IMR-90 (cell line): ENCODE data around the gene APCDD1. TPM values are rescaled to one million over a fixed set of nuclear protein-coding genes. Genes with fewer than 3 reads are reported as not detected.

Experiments
- ATAC-seq: fragments of 200-7000 bp; cut with Tn5 transposase; 2 replicates; pipeline ENCODE4 v1.9.1; 2020; ENCODE audit warnings: low read depth, mild to moderate bottlenecking, moderate library complexity
- BruUV-seq: library from RNA; stranded (reverse); fragments of 400-500 nt; replicated peaks from 2 replicates; lab custom pipeline; 2021; lab: Mats Ljungman, UMichigan
- CTCF ChIA-PET: fragments of 300-600 bp; formaldehyde crosslinking; extraction: SDS; loops from one replicate; lab custom pipeline; 2021; ENCODE audit warnings: antibody characterized with exemption; lab: Yijun Ruan, JAX
- POLR2A ChIA-PET: fragments of 300-600 bp; sonication (Branson Sonifier 250); formaldehyde crosslinking; loops from one replicate; lab custom pipeline; 2022; ENCODE audit warnings: antibody characterized with exemption; ENCODE audit not compliant: unreplicated experiment; lab: Charles Lee
- DNase-seq: peaks from one replicate; pipeline ENCODE4 v3.0.0; 2013
- H2AFZ ChIP-seq: replicated peaks from 2 replicates; pipeline ENCODE3; 2013; ENCODE audit warnings: low read length, mild to moderate bottlenecking; ENCODE audit not compliant: poor library complexity
- H2AK5ac ChIP-seq: 2 replicates; pipeline ENCODE4 v1.6.1; 2013; ENCODE audit warnings: low read depth, low read length, inconsistent platforms
- H2AK9ac ChIP-seq: replicated peaks from 2 replicates; pipeline ENCODE3; 2013; ENCODE audit warnings: mild to moderate bottlenecking, low read depth, low read length, moderate library complexity; ENCODE audit not compliant: poor library complexity
- H2BK120ac ChIP-seq: 2 replicates; pipeline ENCODE4 v1.6.1; 2013; ENCODE audit warnings: low read depth, low read length, inconsistent platforms
- H2BK15ac ChIP-seq: 3 replicates; pipeline ENCODE4 v1.6.1; 2013; ENCODE audit warnings: low read depth, low read length, inconsistent platforms
- H2BK20ac ChIP-seq: 2 replicates; pipeline ENCODE4 v1.6.1; 2013; ENCODE audit warnings: low read depth, mild to moderate bottlenecking, inconsistent platforms, low read length, moderate library complexity
- H2BK5ac ChIP-seq: 2 replicates; pipeline ENCODE4 v1.6.1; 2013; ENCODE audit warnings: mild to moderate bottlenecking, low read depth, low read length, inconsistent platforms; ENCODE audit not compliant: poor library complexity, severe bottlenecking
- H3K14ac ChIP-seq: replicated peaks from 2 replicates; pipeline ENCODE4 v1.6.1; 2013; ENCODE audit warnings: low read depth, low read length, inconsistent platforms
- H3K18ac ChIP-seq: 2 replicates; pipeline ENCODE4 v1.6.1; 2013; ENCODE audit warnings: low read depth, low read length, control low read depth
- H3K23ac ChIP-seq: 2 replicates; pipeline ENCODE4 v1.6.1; 2013; ENCODE audit warnings: low read depth, low read length, inconsistent platforms
- H3K27ac ChIP-seq: 2 replicates; pipeline ENCODE4 v1.5.1; 2013; ENCODE audit warnings: mild to moderate bottlenecking, control low read depth, low read length; ENCODE audit not compliant: insufficient read depth
- H3K27me3 ChIP-seq: 2 replicates; pipeline ENCODE4 v1.6.1; 2013; ENCODE audit warnings: low read length; ENCODE audit not compliant: control insufficient read depth, insufficient read depth
- H3K36me3 ChIP-seq: 2 replicates; pipeline ENCODE4 v1.6.1; 2013; ENCODE audit warnings: low read length, mixed read lengths; ENCODE audit not compliant: control insufficient read depth, insufficient read depth
- H3K4ac ChIP-seq: 2 replicates; pipeline ENCODE4 v1.6.1; 2013; ENCODE audit warnings: low read depth, low read length, inconsistent platforms
- H3K4me1 ChIP-seq: 2 replicates; pipeline ENCODE4 v1.6.1; 2013; ENCODE audit warnings: low read length, mixed read lengths; ENCODE audit not compliant: control insufficient read depth, insufficient read depth
- H3K4me2 ChIP-seq: 2 replicates; pipeline ENCODE4 v1.6.1; 2013; ENCODE audit warnings: low read depth, mild to moderate bottlenecking, control low read depth, low read length, moderate library complexity
- H3K4me3 ChIP-seq: 2 replicates; pipeline ENCODE4 v1.5.1; 2013; ENCODE audit warnings: low read depth, mild to moderate bottlenecking, control low read depth, low read length, moderate library complexity; ENCODE audit not compliant: insufficient read depth
- H3K56ac ChIP-seq: 2 replicates; pipeline ENCODE4 v1.6.1; 2013; ENCODE audit warnings: low read length, inconsistent platforms; ENCODE audit not compliant: insufficient read depth; ENCODE audit errors: extremely low read depth
- H3K79me1 ChIP-seq, 2 experiments: 2 replicates each; pipeline ENCODE4 v1.6.1; 2013; ENCODE audit warnings: low read length in 2 of 2, inconsistent platforms in 1 of 2, low read depth in 1 of 2
- H3K9ac ChIP-seq: 2 replicates; pipeline ENCODE4 v1.6.1; 2013; ENCODE audit warnings: low read depth, low read length, control low read depth
- H3K9me1 ChIP-seq: 2 replicates; pipeline ENCODE4 v1.6.1; 2013; ENCODE audit warnings: low read length, inconsistent platforms; ENCODE audit not compliant: insufficient read depth
- H3K9me3 ChIP-seq: 2 replicates; pipeline ENCODE4 v1.6.1; 2013; ENCODE audit warnings: low read length; ENCODE audit not compliant: control insufficient read depth, insufficient read depth
- H4K20me1 ChIP-seq: 2 replicates; pipeline ENCODE4 v1.6.1; 2013; ENCODE audit warnings: low read length, inconsistent platforms; ENCODE audit not compliant: insufficient read depth
- H4K5ac ChIP-seq: 2 replicates; pipeline ENCODE4 v1.6.1; 2013; ENCODE audit warnings: mild to moderate bottlenecking, low read depth, low read length, control low read depth
- H4K8ac ChIP-seq, 2 experiments: 2 replicates each; pipeline ENCODE4 v1.6.1; 2013; ENCODE audit warnings: low read depth in 2 of 2, low read length in 2 of 2, control low read depth in 1 of 2, inconsistent platforms in 1 of 2
- H4K91ac ChIP-seq: 2 replicates; pipeline ENCODE4 v1.6.1; 2013; ENCODE audit warnings: low read depth, low read length, inconsistent platforms; ENCODE audit not compliant: insufficient read depth
- BHLHE40 ChIP-seq: fragments of 150-350 bp; IDR thresholded peaks from 2 replicates; pipeline ENCODE4 v1.6.1; 2016; ENCODE audit warnings: mild to moderate bottlenecking, low read depth, low read length
- CEBPB ChIP-seq: IDR thresholded peaks from 2 replicates; pipeline ENCODE4 v1.6.1; 2012; ENCODE audit warnings: low read depth, low read length, improper control_type of control experiment
- FOS ChIP-seq: fragments of 150-350 bp; IDR thresholded peaks from 2 replicates; pipeline ENCODE4 v1.6.1; 2016; ENCODE audit warnings: low read depth, low read length
- MAFK ChIP-seq: IDR thresholded peaks from 2 replicates; pipeline ENCODE4 v1.6.1; 2012; ENCODE audit warnings: low read depth, low read length, improper control_type of control experiment
- MAZ ChIP-seq: IDR thresholded peaks from 2 replicates; pipeline ENCODE4 v1.6.1; 2012; ENCODE audit warnings: low read depth, mild to moderate bottlenecking, low read length, improper control_type of control experiment, moderate library complexity, borderline replicate concordance
- MXI1 ChIP-seq: IDR thresholded peaks from 2 replicates; pipeline ENCODE4 v1.6.1; 2012; ENCODE audit warnings: low read depth, mild to moderate bottlenecking, low read length, moderate library complexity, borderline replicate concordance
- POLR2A ChIP-seq: IDR thresholded peaks from 2 replicates; pipeline ENCODE4 v1.6.1; 2012; ENCODE audit warnings: mild to moderate bottlenecking, low read depth, low read length
- RFX5 ChIP-seq: IDR thresholded peaks from 2 replicates; pipeline ENCODE4 v1.8.0; 2012; ENCODE audit warnings: low read depth, mild to moderate bottlenecking, low read length, moderate library complexity
- SMC3 ChIP-seq: fragments of 150-350 bp; IDR thresholded peaks from 2 replicates; pipeline ENCODE4 v1.6.1; 2016; ENCODE audit warnings: low read depth, mild to moderate bottlenecking, antibody characterized with exemption, low read length, moderate library complexity
- USF2 ChIP-seq: fragments of 150-350 bp; IDR thresholded peaks from 2 replicates; pipeline ENCODE4 v1.6.1; 2017; ENCODE audit warnings: mild to moderate bottlenecking, antibody characterized with exemption, low read length, low read depth
- WGBS, 2 experiments: methylation state at CpG; one replicate each; pipeline versions ENCODE4 v1.1.5 to v1.1.7; 2013; ENCODE audit warnings: missing lambda C conversion rate in 2 of 2; ENCODE audit not compliant: insufficient read length in 1 of 2; ENCODE audit errors: extremely low coverage in 2 of 2; 5-methylcytosine and 5-hydroxymethylcytosine counted together
- dilution Hi-C: fragments of 300-500 bp; cut with HindIII; formaldehyde crosslinking; loops from one replicate; pipeline ENCODE4 v1.14.3; 2018; ENCODE audit warnings: low sequenced_read_pairs; ENCODE audit not compliant: unreplicated experiment
- in situ Hi-C: fragments of 300-500 bp; cut with MboI; formaldehyde crosslinking; loops from 3 replicates; pipeline ENCODE4 v1.14.3; 2019; ENCODE audit warnings: low sequenced_read_pairs, inconsistent platforms, mixed read lengths
- intact Hi-C: fragments of 100-400 bp; cut with micrococcal nuclease; formaldehyde crosslinking; loops from 2 replicates; pipeline ENCODE4 v1.10.0; 2022
- polyA plus RNA-seq, 3 experiments: library from polyadenylated mRNA; depleted of rRNA; stranded (reverse); fragments of >200 nt; gene quantifications; 2 replicates each; pipeline ENCODE4 v1.2.3, GENCODE V29; 2012; ENCODE audit warnings: low replicate concordance in 1 of 3
- total RNA-seq: library from RNA; depleted of rRNA; stranded (reverse); fragments of >200 nt; gene quantifications from 2 replicates; pipeline ENCODE4 v1.2.3, GENCODE V29; 2012

Gene APCDD1
- total and polyA plus RNA-seq, 2 of the 4 experiments (the other 2 are of a cell fraction): 1.1 to 2.2 TPM

- TF ChIP-seq MAZ: no peak
- no peak for TF ChIP-seq BHLHE40
Observed at GRCh38 chr18:10454681-10455557, 484 bp downstream of the APCDD1 start (continued).

GRCh38 chr18:10455726-10456453 lies 1.5 kb downstream of the APCDD1 start:
- H3K79me1 ChIP-seq: peaks cover 0 to 6% of the 10 kb centered on the region in 2 experiments; a peak in 1 of 4 replicates
- ChIA-PET CTCF (no interaction called here), POLR2A (no interaction called here)
- no peak overlapping the region for H3K56ac ChIP-seq
- no peak overlapping the region for H2AK9ac ChIP-seq
- no peaks in the 10 kb centered on the region; the same call in 1 of the 2 replicates for H3K4me1 ChIP-seq
- in situ Hi-C loops (no loop called here), intact Hi-C loops (loop anchor here (10.0 kb wide), 1 partner anchor 481 kb away; no protein-coding TSS in a partner anchor), dilution Hi-C loops (no loop called here)
- peak overlapping the region; percentile 65 for H2AFZ ChIP-seq
- TF ChIP-seq POLR2A: no peak
- no peak for TF ChIP-seq MAFK
- TF ChIP-seq FOS: no peak
- TF ChIP-seq SMC3: no peak
- TF ChIP-seq MXI1: no peak
- TF ChIP-seq MAZ: no peak
- no peak for TF ChIP-seq CEBPB
- TF ChIP-seq USF2: no peak
- no peak for TF ChIP-seq RFX5
- no peak overlapping the region for H4K5ac ChIP-seq
- no peak overlapping the region for H4K91ac ChIP-seq
- peaks cover 43% of the 10 kb centered on the region for H3K27me3 ChIP-seq
- no peaks in the 10 kb centered on the region for H3K9me3 ChIP-seq
- no peak overlapping the region for H3K27ac ChIP-seq
- H2BK20ac ChIP-seq: no peak overlapping the region
- peak overlapping the region; percentile 48; the same call in 1 of the 2 replicates for H3K4me3 ChIP-seq
- no peak overlapping the region for H2BK15ac ChIP-seq
- H4K8ac ChIP-seq: peak overlapping the region in 1 of 2 experiments; percentile 14; a peak in 1 of 4 replicates
- H3K14ac ChIP-seq: no peak overlapping the region
- no peak overlapping the region for H3K18ac ChIP-seq
- DNase-seq (no peak), ATAC-seq (no peak)
- H2AK5ac ChIP-seq: 0 out of 2 replicates have a peak overlapping the region, but pooled peaks have one; percentile 40
- no peaks in the 10 kb centered on the region for H3K36me3 ChIP-seq
- BruUV-seq: no TSS peak
- no peaks in the 10 kb centered on the region for H4K20me1 ChIP-seq
- peak overlapping the region; percentile 68; the same call in 1 of the 2 replicates for H3K4me2 ChIP-seq
- H3K9me1 ChIP-seq: 0 out of 2 replicates have a peak, but pooled peaks cover 4% of the 10 kb centered on the region
- H2BK5ac ChIP-seq: no peak overlapping the region
- 37% methylated on average over 6 of the region's 16 CpGs; no CpG with 5 or more reads in 1 of the 2 experiments for WGBS, 2 experiments
- peak overlapping the region; percentile 73 for H3K23ac ChIP-seq
- H2BK120ac ChIP-seq: no peak overlapping the region; the same call in 1 of the 2 replicates
- no peak overlapping the region for H3K4ac ChIP-seq
- H3K9ac ChIP-seq: no peak overlapping the region; the same call in 1 of the 2 replicates
